Activated naive CD8-positive, alpha-beta T cell treated with anti-CD3 and anti-CD28 coated beads, Interleukin-2, amount 50 U/mL, for 16 hours (primary cell): ENCODE data around the gene VILL.
"Not testable (repeated sequence)": the region's sequence is repeated elsewhere in the genome, so short reads cannot be mapped to it uniquely, and the experiment has no call there.

Experiments
- DNase-seq: peaks from one replicate; pipeline ENCODE4 v3.0.0-alpha.2; 2020; ENCODE audit warnings: low read depth, low spot score

VILL gene

GRCh38 chr3:37963635-37964034 is 27.0 kb upstream of the VILL start:
- DNase-seq: no peak

- DNase-seq: no peak
Observed at GRCh38 chr3:37964146-37964545, 26.4 kb upstream of the VILL start.

GRCh38 chr3:37964716-37965115 is 25.9 kb upstream of the VILL start:
- DNase-seq: no peak

- DNase-seq: peak; percentile 32
Observed at GRCh38 chr3:37967260-37967881, 23.2 kb upstream of the VILL start.

- no peak for DNase-seq
Observed at GRCh38 chr3:37968199-37968598, 22.4 kb upstream of the VILL start.

GRCh38 chr3:37968813-37969595 is 21.6 kb upstream of the VILL start:
- no peak for DNase-seq

GRCh38 chr3:37969596-37970100 is 20.9 kb upstream of the VILL start:
- no peak for DNase-seq

GRCh38 chr3:37970802-37971201 is 19.8 kb upstream of the VILL start:
- DNase-seq: no peak

- no peak for DNase-seq
Observed at GRCh38 chr3:37971467-37971866, 19.1 kb upstream of the VILL start.

GRCh38 chr3:37972056-37972455 is 18.5 kb upstream of the VILL start:
- DNase-seq: not testable (repeated sequence)

GRCh38 chr3:37973246-37974054 is 17.1 kb upstream of the VILL start:
- no peak for DNase-seq

- peak; percentile 54 for DNase-seq
Observed at GRCh38 chr3:37974121-37975083, 16.2 kb upstream of the VILL start.

- no peak for DNase-seq
Observed at GRCh38 chr3:37979541-37980461, 10.8 kb upstream of the VILL start.

GRCh38 chr3:37980462-37981347 is 9.9 kb upstream of the VILL start:
- DNase-seq: no peak

GRCh38 chr3:37981348-37981664 is 9.3 kb upstream of the VILL start:
- DNase-seq: no peak

- DNase-seq: no peak
Observed at GRCh38 chr3:37982331-37982730, 8.3 kb upstream of the VILL start.

- no peak for DNase-seq
Observed at GRCh38 chr3:37984051-37984450, 6.5 kb upstream of the VILL start.

- no peak for DNase-seq
Observed at GRCh38 chr3:37984596-37984995, 6.0 kb upstream of the VILL start.

- DNase-seq: no peak
Observed at GRCh38 chr3:37985637-37986320, 4.8 kb upstream of the VILL start.
